ENCODE measurements around the gene MGLL.

- no peak for TF ChIP-seq EP300 (IDR thresholded peaks at IDR 0.05)
- no peak for TF ChIP-seq POLR2AphosphoS5 (IDR thresholded peaks at IDR 0.05)
- no peak for TF ChIP-seq CTCF (IDR thresholded peaks at IDR 0.05)
Measured at GRCh38 chr3:127775398-127776109, 46.8 kb downstream of the MGLL start.

Data from suprapubic skin (tissue), 4 donors.